Left hindlimb (tissue), 1 donor: ENCODE measurements around the gene ARPC4.

Experiments used
- DNase-seq: peaks from one replicate; pipeline ENCODE4 v3.0.0-alpha.2; 2018

ARPC4 gene

GRCh38 chr3:9792405-9793160 lies at the start of gene ARPC4, which contains the start of gene TADA3:
TSS of gene ARPC4 (plus strand) at chr3:9793082. CDS start at chr3:9793122, 40 bp downstream.
TSS of gene TADA3 (minus strand) at chr3:9792473. CDS start at chr3:9791466, 1,007 bp downstream.
- DNase-seq, result peak; percentile 96

- no peak for DNase-seq
Observed at GRCh38 chr3:9743548-9743947, 49.3 kb upstream of the ARPC4 start.

DNA sequence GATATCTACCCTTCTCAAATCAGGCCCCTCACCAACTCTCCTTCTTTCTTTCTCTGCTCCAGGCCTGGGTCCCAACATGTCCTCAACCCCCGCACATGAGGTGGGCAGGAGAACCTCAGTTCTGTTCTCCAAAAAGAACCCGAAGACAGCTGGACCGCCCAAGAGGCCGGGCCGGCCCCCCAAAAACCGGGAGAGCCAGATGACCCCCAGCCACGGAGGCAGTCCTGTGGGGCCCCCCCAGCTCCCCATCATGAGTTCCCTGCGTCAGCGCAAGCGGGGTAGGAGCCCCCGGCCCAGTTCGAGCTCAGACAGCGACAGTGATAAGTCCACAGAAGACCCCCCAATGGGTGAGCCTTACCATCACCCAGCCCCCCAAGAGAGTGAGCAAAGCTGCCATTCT lies 48.7 kb upstream of the ARPC4 start:
- DNase-seq, result no peak

GRCh38 chr3:9745521-9745920 lies 47.4 kb upstream of the ARPC4 start:
- no peak for DNase-seq

GRCh38 chr3:9746330-9746729 lies 46.6 kb upstream of the ARPC4 start:
- no peak for DNase-seq

DNA sequence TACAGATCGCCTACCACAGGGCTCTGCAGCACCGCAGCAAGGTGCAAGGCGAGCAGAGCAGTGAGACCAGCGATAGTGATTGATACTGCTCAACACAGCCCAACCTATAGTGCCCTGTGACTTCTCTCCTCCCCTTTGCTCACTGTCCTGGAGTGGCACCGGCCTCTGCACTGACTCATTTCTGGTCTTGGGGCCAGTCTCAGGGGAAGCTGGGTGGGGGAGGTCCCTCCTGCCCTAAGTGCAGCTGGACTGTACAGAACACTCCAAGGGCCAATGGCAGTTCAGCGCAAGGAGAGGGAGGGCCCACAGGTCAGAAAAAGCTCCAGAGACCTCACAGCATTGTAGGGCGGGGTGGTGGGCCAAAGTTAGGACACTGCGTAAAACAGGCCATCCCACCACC lies 45.6 kb upstream of the ARPC4 start:
- no peak for DNase-seq

DNA sequence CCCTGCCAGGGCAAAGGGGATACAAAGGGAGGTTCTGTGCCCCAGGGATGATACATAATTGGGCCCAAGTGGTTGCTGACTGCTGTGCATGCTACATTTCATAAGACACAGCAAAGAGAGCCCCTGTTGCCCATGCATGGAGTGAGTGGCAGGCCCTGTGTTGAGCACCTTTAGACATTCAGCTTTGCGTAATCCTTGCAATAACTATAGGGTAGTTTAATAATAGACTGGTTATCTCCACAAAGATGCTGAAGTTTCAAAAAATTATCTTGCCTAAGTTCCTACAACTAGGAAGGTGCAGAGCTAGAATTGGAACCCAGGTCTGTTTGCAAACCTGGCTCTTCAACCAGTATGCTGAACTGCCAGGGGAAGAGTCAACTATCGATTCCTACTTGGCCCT lies 44.9 kb upstream of the ARPC4 start:
- no peak for DNase-seq

DNA sequence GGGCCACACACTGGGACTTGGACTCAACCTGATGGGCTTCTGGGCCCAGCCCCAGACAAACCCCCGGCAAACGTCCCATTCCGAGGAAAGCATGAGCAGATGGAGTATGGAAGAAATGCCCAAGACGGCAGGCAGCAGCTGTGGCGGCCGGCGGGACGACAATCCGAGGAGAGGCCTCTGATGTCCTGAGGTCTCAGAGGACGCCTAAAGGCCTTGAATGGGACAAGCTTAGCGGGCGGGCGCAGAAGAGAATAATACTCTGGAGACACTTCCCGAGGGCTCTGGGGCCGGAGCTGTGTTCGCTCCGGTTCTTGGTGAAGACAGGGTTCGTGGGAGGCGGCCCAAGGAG lies 43.6 kb upstream of the ARPC4 start:
- DNase-seq, result no peak

DNA sequence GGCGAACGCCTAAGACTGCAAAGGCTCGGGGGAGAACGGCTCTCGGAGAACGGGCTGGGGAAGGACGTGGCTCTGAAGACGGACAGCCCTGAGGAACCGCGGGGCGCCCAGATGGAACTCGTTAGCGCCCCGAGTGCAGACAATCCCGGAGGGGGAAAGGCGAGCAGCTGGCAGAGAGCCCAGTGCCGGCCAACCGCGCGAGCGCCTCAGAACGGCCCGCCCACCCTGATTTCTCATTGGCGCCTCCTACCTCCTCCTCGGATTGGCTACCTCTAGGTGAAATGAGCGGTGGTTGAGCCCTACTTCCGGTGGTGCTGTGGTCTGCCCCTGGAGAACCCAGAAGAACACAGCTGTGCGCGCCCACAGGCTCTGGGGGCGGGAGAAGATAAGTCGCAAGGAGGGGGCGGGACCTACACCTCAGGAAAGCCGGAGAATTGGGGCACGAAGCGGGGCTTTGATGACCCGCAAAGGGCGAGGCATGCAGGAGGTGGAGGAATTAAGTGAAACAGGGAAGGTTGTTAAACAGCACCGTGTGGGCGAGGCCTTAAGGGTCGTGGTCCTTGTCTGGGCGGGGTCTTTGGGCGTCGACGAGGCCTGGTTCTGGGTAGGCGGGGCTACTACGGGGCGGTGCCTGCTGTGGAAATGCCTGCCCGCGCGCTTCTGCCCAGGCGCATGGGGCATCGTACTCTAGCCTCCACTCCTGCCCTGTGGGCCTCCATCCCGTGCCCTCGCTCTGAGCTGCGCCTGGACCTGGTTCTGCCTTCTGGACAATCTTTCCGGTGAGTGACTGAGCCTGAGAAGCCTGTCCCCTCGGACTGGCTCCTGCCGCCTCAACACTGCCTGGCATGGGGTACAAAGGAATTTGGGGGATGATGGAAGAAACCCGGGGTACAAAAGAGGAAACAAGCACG lies 43.0 kb upstream of the ARPC4 start, which contains the start of gene OGG1:
Gene OGG1, plus strand, starts transcription at position 308 of the 911 bp plus-strand sequence. Its CDS starts 335 bp downstream, at position 643.
- peak; percentile 98 for DNase-seq

DNA sequence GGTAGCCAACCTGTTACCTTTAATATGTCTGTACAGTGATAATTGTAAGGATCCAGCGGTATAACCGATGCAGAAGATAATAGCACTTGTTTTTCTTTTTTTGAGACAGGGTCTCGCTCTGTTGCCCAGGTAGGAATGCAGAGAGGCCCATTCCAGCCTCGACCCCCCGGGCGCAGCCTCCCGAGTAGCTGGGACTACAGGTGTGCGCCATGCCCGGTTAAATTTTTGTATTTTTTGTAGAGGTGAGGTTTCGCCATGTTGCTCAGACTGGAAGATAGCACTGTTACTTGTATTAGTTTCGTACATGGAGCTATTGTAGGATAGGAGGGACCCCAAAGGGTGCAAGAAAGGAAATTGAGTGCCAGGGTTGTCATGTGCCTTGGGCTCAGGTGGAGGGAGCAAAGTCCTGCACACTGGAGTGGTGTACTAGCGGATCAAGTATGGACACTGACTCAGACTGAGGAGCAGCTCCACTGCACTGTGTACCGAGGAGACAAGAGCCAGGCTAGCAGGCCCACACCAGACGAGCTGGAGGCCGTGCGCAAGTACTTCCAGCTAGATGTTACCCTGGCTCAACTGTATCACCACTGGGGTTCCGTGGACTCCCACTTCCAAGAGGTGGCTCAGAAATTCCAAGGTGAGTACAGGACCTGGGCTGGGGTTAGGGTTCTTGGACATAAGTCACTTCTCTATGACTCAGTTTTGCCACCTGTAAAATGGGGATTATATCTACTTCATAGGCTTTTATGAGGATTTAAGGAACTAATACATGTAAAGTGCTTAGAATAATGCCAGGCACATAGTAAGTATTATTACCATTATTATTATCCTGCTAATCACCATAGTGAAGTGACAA lies 42.1 kb upstream of the ARPC4 start:
- DNase-seq, result no peak

GRCh38 chr3:9754678-9755077 lies 38.2 kb upstream of the ARPC4 start:
- DNase-seq, result no peak

DNA sequence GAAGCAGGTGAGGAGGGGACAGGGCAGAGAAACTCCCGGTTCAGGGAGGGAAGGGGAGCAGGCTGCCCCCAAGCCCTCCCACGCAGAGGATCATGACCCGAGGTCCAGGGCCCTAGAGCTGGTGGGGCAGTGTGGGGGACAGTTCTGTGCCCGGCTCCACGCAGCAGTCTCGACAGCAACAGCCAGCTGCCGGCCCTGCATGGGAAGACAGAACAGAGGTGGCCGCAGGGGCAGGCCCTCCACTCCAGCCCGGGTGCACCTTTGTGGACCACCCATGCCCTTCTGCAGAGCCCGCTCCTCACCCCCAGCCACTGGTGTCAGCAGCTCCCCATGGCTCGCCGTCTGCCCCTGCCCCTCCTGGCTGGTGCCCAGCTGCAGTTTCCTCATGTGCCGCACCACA lies 35.5 kb upstream of the ARPC4 start:
- no peak for DNase-seq

DNA sequence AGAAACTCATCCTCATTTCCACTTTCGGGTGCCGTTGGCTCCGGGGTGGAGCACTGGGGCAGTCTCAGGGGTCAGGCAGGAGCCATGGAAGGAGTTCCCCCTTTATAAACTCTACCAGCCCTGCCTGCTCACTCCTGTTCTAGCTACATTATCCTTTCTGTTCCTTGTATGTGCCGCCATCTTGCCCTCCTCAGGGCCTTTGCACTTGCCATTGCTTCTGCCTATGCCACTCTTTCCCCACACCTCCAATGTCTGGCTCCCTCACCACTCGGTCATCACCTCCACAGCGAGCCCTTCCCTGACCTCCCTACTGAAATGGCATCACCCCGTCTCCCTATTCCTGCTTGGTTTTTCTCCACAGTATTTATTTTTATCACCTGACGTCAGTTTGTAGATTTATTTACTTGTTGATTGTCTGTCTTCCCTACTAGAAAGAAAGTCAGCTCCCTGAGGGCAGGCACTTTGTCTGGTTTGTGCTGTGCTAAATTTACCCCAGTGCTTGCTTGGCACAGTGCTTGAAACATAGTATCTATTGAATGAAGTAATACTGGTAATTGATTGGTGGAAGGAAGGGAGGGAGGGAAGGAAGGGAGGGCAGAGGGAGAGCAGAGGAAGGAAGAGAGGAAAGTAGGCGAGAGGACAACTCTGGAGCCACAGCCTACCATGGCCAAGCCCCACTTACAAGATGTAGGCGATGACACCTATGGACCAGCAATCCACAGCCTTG lies 31.9 kb upstream of the ARPC4 start:
- no peak for DNase-seq

DNA sequence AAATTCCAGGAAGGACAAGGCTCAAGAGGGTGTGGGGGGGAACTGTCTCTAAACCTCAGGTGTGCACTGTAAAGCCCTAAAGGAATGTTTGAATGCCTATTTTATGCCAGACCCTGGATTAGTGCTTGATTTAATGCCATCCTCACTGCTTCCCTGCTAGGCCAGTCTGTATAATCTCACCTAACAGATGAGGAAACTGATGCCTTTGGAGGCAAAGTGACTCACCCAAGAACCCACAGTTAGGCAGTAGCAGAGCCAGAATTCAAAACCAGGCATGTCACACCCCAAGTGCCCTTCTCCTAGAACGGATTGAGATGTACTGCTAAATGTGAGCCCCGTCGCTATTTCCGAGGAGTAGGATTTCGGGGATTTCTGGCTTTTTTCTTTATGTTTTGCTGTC lies 31.0 kb upstream of the ARPC4 start:
- DNase-seq, result no peak

DNA sequence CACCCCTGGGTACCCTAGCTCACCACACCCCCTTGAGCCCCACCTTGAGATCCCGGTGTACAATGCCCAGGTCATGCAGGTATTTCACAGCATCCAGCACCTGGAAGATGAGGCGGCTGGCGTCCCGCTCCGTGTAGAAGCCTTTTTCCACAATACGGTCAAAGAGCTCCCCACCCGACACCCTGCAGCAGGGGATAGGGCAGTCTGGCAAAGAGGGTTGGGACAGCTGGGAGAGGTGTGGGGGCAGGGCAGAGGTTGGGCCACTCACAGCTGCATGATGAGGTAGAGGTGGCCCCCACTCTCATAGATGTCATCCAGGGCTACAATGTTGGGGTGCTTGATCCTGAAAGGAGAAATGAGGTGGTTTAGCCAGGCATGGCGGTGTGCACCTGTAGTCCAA lies 30.0 kb upstream of the ARPC4 start:
- DNase-seq, result no peak

- DNase-seq, result no peak
Observed at GRCh38 chr3:9765865-9766264, 27.0 kb upstream of the ARPC4 start.

- no peak for DNase-seq
Observed at GRCh38 chr3:9767418-9767817, 25.5 kb upstream of the ARPC4 start.

DNA sequence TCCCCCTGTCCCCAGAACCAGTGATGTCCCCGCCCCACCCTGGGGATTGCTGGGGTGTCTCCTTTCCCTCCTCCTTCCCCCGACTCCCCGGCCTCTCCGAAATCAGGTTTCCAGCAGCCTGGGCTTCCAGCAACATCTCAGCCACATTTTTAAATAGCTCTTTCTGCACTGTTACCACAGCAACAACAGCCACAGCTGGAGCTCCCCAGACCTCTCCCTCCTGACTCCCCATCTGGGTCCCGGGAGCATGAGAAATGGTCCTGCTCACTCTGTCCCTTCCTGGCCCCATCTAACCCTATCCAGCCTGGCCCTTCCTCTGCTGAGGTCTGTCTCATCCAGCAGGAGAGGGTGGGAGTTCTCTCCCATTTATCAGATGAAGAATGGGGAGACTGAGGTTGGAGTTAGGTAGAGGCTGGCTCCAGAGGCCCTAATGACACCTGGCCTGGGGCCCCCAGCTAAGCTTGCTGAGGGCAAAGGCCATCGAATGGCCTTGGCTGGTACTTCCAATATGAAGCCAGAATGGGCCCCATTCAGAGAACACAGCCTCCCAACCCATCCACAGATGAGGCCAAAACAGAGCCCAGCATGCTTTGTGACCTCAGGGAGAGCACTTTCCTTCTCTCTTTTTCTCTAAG lies 24.6 kb upstream of the ARPC4 start:
- no peak for DNase-seq

DNA sequence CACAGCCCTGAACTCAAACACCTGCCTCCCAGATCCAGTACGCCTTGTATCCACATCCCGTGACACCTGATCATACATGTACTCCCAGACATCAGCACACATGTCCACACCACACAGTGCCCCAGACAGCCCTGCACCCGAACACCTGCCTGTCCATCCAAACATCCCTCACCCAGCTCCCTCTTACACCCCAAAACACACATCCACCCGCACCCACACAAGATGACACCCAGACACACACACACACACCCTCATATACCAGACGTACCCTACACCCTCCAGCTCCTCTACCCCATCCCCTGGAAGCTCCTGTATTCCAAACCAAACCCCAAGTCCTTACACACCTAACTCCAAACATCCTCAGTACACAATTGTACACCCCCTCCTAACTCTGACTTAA lies 23.9 kb upstream of the ARPC4 start:
- DNase-seq, result no peak

- DNase-seq, result peak; percentile 90
Observed at GRCh38 chr3:9769426-9770275, 23.2 kb upstream of the ARPC4 start, which contains the start of gene CAMK1. TSS of gene CAMK1 (minus strand) at chr3:9769947. CDS start at chr3:9767749, 2,198 bp downstream.
